ENCODE measurements around the gene CYP24A1. TPM values are rescaled to one million over a fixed set of nuclear protein-coding genes. Genes with fewer than 3 reads are reported as not detected.

Gene CYP24A1
- total and polyA plus RNA-seq, 2 of the 13 experiments (the other 11 are each of a cell fraction or from before 2014, with no cell fraction given) = 9.4 to 32.7 TPM

GRCh38 chr20:54207743-54208547, 34.2 kb upstream of the CYP24A1 start, which contains the start of gene PFDN4 (continued):
- peak; percentile 85 for TF ChIP-seq ZNF503 (CRISPR knock-in tag; IDR thresholded peaks at IDR 0.05)
- TF ChIP-seq ZNF605 (CRISPR knock-in tag; IDR thresholded peaks at IDR 0.05) = no peak
- TF ChIP-seq, protein P1, sequence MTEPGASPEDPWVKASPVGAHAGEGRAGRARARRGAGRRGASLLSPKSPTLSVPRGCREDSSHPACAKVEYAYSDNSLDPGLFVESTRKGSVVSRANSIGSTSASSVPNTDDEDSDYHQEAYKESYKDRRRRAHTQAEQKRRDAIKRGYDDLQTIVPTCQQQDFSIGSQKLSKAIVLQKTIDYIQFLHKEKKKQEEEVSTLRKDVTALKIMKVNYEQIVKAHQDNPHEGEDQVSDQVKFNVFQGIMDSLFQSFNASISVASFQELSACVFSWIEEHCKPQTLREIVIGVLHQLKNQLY (CRISPR knock-in tag; IDR thresholded peaks at IDR 0.05) = peak; percentile 80
- 0 out of 2 replicates have a peak, but pooled peaks have one; percentile 64 for TF ChIP-seq ZFP36L2 (CRISPR knock-in tag; IDR thresholded peaks at IDR 0.05)
- peak; percentile 90 for TF ChIP-seq RXRB (CRISPR knock-in tag; IDR thresholded peaks at IDR 0.05; ENCODE audit: borderline replicate concordance)
- TF ChIP-seq MXD4 (CRISPR knock-in tag; IDR thresholded peaks at IDR 0.05) = peak; percentile 89
- TF ChIP-seq ATM (IDR thresholded peaks at IDR 0.05; ENCODE audit: borderline replicate concordance) = no peak
- peak; percentile 89 for TF ChIP-seq MTF2 (CRISPR knock-in tag; IDR thresholded peaks at IDR 0.05; ENCODE audit: borderline replicate concordance)
- TF ChIP-seq, protein P2, sequence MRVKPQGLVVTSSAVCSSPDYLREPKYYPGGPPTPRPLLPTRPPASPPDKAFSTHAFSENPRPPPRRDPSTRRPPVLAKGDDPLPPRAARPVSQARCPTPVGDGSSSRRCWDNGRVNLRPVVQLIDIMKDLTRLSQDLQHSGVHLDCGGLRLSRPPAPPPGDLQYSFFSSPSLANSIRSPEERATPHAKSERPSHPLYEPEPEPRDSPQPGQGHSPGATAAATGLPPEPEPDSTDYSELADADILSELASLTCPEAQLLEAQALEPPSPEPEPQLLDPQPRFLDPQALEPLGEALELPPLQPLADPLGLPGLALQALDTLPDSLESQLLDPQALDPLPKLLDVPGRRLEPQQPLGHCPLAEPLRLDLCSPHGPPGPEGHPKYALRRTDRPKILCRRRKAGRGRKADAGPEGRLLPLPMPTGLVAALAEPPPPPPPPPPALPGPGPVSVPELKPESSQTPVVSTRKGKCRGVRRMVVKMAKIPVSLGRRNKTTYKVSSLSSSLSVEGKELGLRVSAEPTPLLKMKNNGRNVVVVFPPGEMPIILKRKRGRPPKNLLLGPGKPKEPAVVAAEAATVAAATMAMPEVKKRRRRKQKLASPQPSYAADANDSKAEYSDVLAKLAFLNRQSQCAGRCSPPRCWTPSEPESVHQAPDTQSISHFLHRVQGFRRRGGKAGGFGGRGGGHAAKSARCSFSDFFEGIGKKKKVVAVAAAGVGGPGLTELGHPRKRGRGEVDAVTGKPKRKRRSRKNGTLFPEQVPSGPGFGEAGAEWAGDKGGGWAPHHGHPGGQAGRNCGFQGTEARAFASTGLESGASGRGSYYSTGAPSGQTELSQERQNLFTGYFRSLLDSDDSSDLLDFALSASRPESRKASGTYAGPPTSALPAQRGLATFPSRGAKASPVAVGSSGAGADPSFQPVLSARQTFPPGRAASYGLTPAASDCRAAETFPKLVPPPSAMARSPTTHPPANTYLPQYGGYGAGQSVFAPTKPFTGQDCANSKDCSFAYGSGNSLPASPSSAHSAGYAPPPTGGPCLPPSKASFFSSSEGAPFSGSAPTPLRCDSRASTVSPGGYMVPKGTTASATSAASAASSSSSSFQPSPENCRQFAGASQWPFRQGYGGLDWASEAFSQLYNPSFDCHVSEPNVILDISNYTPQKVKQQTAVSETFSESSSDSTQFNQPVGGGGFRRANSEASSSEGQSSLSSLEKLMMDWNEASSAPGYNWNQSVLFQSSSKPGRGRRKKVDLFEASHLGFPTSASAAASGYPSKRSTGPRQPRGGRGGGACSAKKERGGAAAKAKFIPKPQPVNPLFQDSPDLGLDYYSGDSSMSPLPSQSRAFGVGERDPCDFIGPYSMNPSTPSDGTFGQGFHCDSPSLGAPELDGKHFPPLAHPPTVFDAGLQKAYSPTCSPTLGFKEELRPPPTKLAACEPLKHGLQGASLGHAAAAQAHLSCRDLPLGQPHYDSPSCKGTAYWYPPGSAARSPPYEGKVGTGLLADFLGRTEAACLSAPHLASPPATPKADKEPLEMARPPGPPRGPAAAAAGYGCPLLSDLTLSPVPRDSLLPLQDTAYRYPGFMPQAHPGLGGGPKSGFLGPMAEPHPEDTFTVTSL (CRISPR knock-in tag; IDR thresholded peaks at IDR 0.05; ENCODE audit: borderline replicate concordance) = peak; percentile 60; the same call in 1 of the 2 replicates
- peak; percentile 99 to 100 for TF ChIP-seq HMGXB4 (CRISPR knock-in tag; IDR thresholded peaks at IDR 0.05; ENCODE audit: borderline replicate concordance in 1 of 2, low read depth in 1 of 2)
- TF ChIP-seq SP5 (CRISPR knock-in tag; IDR thresholded peaks at IDR 0.05; ENCODE audit: borderline replicate concordance, low read depth) = peak; percentile 63; the same call in 1 of the 2 replicates
- peak; percentile 80 for TF ChIP-seq ZSCAN21 (CRISPR knock-in tag; IDR thresholded peaks at IDR 0.05; ENCODE audit: borderline replicate concordance)
- TF ChIP-seq RBFOX2 (IDR thresholded peaks at IDR 0.05; ENCODE audit: low read depth, low read length) = peak; percentile 99
- peak; percentile 87; the same call in 1 of the 2 replicates for TF ChIP-seq YEATS2 (CRISPR knock-in tag; IDR thresholded peaks at IDR 0.05; ENCODE audit: borderline replicate concordance)
- TF ChIP-seq REPIN1 (CRISPR knock-in tag; IDR thresholded peaks at IDR 0.05; ENCODE audit: borderline replicate concordance, low read depth) = no peak
- TF ChIP-seq SSRP1 (CRISPR knock-in tag; IDR thresholded peaks at IDR 0.05) = 0 out of 2 replicates have a peak, but pooled peaks have one; percentile 38
